DMS53 treated with DMSO at 0.1 percent for 48 hours (cell line): ENCODE measurements around the gene TEX35.

Source experiments
- DNase-seq: peaks from one replicate; lab custom pipeline; 2025; ENCODE audit not compliant: unreplicated experiment; lab: John Stamatoyannopoulos, UW

TEX35 gene

DNA sequence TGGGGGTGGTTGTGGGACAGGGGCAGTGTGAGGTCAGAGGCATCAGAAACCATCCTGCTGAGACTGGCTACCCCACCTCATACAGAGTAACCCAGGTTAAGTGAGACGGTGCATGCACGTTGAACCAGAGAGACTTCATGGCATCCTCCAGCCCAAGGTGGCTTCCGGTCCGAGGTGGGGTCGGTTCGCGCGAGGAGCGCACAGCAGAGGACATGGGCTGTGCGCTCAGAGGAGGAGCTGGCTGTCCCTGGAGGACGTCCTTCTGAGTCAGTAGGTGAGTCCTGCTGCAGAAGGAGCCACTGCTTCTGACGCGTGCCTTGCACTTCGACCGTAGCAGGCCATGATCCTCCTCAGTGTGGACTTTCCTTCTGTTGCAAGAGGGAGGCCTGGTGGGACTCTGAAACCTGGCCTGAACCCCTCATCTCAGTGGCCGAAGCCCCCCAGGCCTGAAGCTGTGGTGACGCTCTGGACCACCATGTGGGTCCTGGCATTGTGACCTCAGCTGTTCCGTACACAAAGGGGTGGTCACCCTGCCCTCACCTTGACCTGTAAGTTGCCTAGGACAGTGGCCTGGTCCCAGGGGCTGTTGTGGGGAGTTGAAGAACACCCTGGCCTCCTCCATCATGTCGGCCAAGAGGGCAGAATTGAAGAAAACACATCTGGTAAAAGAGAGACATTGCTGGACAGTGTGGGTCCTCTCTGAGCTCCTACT is at the start of gene TEX35:
TEX35 (plus strand) TSS at position 544 of the 712 bp plus-strand sequence; CDS start at position 624, 80 bp downstream.
- no peak for DNase-seq

DNA sequence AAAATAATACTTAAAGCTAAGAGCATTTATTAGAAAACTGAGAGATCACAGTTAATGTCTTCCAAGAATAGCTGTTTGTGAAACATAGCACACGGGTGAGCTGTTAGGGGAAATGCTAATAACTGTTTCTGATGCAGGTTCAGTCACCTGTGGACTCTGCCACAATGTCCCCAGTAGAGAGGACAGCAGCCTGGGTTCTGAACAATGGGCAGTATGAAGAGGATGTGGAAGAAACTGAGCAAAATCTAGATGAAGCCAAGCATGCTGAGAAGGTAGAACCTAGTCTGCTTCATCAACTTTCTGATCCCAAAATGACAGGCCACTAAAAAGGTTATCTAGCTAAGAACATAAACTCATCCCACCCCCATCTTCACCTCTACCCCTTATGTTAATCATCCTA is 48.8 kb upstream of the TEX35 start:
- no peak for DNase-seq

DNA sequence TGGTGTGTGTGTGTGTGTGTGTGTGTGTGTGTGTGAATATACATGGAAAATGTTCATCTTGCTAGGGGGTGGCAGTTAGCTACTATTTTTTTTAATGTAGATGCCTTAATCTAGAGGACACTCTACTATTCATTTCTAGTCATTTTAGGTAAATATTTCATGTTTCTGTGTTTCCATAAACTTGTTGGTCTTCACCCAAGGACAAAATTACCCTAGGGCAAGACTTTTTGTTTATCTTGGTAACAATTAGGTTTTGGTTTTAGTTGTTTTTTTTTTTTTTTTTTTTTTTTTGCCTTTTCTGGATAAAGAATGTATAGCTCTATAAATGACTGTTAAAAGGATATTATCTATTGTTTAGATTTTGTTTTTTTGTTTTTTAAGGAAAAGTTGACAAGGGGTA is 48.3 kb upstream of the TEX35 start:
- no peak for DNase-seq

DNA sequence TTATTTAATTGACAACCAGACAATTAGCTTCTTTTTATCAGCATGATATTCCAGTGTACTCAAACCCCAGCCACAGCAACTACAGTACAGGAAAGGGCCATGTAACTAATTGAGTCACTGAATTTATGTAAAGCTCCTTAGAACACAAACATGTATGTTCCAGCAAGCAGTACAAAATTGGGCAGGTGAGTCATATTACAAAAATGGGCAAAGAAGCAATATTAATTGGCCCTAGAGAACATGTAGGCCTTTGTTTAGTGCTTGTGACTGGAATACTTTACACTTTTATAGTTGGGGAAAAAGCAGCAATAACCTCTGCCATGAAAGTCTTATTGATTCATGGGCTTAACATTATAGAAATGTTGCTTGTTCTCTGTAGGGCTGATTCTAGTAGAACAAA is 47.9 kb upstream of the TEX35 start:
- no peak for DNase-seq

DNA sequence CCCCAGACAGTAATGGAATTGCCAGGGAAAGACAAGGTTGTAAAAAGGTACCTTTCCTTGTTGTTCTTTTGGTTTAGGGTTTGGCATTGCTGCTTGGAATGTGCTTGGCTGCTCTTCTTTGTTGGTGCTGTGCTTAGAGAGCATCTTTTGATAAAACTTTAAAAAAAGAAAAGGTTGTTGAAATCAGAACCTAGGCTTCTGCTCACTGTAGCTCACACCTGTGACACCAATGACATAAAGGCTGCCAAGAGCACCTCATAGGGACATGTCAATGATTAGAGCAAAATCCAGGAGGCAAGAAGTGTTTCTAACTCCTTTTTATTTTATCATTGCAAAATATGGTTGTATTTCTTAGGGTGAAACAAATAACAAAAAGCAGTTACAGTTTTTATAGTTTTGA is 45.1 kb upstream of the TEX35 start:
- no peak for DNase-seq

DNA sequence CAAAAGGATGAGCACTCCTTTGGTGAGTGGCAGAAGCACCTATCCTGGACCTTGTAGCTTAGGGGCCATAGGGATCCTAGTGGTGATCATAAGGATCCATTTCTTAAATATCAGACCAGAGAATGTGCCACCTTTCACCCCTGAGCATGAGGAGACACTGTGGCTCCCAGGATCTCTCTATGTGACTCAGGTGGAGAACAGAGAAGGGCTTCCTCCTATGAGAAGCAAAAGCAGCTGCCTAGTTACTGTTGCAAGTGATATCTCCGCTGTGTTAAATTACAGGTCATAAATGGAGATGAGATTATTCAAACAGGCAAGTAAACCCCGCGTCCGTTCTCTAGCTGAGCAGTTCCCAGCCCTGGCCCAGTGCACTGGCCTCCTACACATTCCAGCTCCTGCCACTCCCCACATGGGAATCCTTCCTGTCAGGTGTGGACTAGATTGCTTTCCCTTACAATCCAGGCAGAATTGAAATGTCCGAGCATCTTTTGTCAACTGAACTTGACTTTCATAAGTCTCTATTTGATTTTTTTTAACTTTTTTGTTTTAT is 42.4 kb upstream of the TEX35 start:
- DNase-seq, result no peak

DNA sequence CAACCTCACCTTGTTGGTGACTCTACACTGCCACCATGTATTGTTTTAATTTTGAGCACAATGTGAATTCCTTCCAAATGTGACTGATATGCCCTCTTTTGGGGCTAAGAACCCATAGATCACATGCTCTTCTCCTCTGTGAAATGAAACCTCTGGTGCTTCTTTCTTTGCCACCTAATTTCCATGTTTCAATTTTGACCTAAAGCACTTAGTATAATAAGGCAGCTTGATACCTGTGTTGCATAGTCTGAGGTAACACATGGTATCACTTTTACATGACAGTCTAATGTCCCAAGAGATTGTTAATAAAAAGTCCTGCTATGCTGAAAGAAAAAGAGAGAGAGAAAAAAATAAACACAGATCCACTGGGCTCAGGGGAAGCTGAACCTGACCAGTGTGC is 40.4 kb upstream of the TEX35 start:
- DNase-seq, result no peak

DNA sequence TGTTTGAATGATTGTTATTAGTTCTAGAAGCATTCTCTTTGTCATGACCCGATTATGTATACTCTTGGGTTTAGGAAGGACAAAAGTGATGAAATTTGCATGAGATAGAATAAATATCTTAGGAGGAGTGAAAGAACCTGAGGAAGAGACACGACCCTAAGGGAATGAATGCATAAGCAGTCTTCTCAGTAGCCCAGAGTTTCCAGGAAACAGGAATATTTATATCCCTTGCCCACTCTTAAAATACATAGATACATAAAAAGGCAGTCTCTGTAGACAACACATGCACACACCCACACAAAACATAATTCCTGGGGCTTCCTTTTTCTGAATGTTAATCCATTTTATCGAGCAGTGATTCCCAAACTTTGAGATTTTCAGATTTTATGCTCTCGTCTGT is 35.5 kb upstream of the TEX35 start:
- no peak for DNase-seq

DNA sequence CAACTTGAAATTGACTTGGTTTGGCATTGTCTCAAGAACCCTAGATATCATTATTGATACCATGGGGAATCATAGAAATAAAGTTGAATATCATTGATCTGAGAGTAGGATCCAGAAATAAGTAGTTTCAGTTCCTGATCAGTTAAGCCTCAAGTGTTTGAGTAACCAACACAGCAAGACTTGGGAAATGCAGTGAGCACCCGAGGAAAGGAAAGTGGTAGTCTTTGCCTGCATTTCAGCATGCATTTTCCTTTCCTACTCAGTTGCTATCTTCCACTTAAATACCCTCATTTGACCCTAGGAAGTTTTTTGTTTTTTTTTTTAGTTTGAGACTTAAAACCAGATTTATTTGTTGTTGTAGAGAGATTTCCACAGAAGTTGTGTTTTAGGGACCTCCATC is 35.1 kb upstream of the TEX35 start:
- DNase-seq, result no peak

DNA sequence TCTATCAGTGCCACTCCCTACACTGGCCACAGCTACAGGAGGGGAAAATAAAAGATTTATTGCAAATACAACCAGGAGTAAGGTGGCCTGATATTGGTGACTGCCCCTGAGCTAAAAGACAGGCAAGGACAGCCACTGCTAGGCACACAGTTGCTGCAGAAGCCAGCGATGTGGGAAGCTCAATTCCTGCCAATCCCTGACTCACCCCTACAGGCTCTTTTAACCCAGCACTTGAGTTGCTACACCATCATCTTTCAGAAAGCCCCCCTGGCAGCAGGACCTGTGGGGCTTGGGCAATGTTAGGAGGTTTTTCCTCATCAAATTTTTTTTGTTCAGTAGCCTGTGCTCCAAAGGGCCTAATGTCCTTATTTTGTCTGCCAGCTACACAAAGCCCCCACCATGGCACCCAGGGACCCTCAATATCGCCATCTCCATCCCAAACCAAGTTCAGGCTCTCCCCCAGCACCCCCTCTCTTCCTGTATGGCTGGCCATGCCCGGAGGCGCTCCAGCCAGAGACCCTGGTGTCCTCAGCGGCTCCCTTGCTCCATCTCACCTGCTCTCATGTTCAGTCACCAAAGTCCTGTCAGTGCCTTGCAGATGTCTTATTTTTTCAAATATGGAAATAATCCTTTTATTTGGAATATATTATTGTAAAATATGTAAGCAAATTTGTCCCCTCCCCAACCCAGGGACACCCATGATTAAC is 29.5 kb upstream of the TEX35 start:
- DNase-seq, result no peak

DNA sequence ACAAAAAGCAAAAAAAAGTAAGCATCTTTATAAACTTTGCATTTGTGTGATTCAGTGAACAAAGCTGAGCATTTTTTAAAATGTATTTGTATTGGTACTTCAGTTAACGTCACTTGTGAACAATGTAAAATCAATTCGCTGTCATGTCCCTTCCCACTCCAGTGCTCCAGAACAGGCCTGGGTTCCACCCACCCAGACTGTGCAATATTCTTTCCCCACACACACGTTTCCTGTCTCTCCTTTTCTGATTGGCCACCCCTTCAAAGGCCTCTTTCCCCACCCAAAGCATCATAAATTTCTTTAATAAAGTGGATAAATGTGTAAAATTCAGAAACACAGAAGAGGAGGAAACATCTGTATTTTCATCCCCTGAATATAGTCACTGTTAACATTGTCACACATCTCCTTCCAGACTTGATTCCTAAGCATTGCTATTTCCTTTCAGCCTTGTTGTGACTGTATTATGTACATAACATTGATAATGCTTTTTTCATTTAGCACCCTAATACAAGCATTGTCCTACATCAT is 28.1 kb upstream of the TEX35 start:
- no peak for DNase-seq

DNA sequence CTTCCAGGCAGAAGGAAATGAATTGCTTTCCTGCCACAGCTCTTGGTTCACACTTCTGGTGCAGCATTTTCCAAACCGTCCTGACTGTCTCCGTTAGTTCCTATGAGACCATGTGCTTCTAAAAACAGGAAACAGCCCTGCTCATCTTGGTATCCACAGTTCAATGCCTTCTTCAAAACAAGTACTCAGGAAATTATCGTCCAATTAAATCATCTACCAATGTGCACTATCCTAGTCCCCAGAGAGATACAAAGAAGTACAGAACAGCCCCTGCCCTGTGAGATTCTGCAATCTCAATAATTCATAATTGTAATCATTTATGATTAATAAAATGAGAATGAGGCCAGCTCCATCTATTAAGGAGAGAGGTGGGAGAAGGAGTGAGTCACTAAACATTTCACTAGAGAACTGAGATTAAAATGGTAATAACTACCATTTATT is 27.3 kb upstream of the TEX35 start:
- DNase-seq, result no peak

DNA sequence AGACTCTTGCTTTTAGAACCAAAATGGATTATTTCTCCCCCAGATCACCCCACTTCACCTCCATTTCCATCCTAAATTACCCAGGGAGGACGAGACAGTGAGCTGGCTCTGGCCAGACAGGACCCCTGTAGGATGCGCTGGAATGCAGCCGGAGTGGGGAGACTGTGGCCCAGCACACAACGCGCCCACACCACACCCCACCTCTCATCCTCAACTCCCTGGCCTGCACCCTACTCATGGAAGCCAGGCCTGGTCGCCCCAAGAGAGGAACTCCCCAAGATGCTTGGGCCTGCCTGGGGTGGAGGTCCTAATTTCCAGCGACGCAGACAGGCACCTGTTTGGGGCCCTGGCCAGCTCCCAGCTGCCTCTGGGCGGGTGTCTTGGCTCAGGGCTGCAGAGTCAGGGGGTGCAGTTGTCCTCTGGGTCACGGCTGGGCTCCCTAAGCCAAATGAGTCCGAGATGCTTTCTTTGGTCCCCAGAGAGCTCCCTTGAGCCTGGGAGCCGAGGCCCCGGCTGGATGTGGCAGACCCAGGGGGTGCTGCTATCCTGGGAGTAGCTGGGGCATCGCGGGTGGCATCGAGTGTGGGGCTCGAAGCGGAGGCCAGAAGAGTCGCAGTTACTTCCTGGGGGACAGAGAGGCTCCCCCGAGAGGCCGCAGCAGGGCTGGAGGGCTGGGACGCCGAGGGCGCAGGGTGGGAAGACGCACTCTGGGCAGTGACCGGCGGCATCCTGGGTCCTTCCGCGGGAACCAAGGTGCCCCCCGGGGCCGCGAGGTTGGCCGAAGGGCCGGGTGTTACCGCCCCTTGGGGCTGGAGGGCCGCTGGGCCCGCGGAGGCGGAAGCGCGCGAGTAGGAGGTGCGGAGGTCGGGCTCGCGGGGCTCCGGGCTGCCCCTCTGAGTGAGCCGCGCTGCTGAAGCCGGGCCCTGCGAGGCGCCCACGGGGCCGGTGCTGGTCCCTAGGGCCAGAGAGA is 26.5 kb upstream of the TEX35 start:
- no peak for DNase-seq

DNA sequence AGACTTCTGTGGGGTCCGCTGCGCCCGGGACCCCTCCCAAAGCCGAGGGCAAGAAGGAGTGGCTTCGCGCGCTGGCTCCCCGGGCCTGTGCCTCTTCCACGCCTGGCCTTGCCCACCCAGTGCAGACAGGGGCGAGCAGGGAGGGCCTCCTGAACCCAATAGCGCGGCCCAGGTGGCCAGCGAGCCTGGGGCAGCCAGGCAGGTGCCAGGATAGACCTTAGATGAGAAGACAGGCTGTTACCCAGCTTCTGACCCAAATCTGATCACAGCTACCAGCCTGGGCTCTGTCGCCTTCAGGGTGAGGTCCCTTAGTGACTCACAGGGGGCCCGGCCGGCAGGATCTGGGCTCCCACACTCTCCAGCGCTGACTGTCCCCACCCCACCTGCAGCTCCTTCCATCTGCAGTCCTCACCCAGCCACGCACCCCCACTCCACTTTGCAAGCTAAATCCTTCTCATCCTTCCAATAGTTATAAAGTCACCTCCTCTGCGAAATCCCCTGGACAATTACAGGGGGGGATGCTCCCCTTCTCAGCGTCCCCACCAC is 25.8 kb upstream of the TEX35 start:
- DNase-seq, result no peak

DNA sequence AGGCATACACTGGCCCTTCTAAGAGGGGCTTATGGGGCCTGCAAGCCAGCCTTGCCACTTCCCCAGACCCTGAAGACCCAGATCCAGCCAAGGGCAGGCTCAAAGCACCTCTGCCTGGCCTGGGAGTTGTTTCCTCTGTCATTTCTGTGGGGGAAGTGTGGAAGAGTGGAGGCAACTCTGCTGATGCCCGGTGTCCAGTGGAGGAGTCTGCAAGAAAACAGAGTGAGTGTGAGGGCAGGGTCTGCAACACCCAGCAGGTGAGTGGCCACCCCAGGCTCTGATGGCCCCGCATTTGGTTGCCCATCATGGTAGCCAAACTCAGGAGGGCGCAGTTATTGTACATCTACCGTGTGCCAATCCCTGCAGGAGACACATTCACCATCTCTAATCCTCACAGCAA is 24.5 kb upstream of the TEX35 start:
- no peak for DNase-seq

DNA sequence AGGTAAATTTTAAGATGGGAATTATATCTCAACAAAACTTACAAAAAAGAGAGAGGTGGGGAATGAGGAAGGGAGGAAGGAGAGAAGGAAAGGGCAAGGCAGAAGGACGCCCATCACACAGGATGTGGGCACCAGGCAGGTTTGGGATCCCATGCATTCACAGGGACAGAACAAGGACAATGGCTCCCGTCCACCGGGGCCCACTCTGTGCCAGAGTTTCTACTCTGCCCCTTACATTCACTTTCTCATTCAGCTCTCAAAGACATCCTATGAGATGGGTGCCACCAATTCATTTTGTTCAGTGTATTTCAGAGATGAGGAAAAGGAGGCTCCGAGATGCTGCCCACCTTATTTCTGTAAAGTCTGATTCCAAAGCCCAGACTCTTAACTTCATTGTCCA is 23.5 kb upstream of the TEX35 start:
- no peak for DNase-seq

DNA sequence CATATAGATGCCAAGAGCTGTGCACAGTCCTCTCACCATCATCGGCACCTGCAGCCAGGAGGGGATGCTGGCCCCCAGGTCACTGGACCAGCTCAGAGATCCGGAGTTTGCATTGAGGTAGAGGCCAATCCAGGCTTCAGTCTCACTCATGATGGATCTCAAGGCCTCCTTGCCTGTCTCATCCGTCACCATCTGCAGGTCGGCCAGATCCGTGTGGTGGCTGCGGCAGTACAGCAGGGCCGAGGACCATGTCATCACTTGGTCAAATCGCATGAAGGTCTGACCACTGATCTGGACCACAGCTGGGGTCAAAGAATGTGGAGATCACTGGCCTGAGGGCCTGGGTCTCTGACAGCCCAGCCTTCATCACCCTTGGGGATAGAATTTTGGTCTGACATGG is 22.8 kb upstream of the TEX35 start:
- DNase-seq, result no peak

DNA sequence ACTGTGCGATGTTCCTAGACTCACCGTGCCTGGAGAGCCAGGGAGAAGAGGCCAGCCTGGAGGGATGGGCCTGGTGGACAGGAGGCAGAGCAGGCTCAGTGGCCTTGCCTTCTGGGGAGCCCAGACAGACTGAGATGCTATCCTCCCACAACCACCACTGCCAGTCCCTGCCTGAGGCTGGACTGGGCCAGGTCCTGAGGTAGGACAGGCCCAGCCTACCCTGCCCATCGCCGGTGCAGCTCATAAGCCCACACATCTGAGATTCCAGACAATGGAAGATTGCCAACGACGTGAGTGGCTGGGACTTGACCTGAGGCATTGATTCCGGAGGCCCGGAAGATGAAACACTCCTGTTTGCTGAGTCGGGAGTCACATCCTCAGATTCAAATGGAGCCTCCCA is 21.9 kb upstream of the TEX35 start:
- no peak for DNase-seq

DNA sequence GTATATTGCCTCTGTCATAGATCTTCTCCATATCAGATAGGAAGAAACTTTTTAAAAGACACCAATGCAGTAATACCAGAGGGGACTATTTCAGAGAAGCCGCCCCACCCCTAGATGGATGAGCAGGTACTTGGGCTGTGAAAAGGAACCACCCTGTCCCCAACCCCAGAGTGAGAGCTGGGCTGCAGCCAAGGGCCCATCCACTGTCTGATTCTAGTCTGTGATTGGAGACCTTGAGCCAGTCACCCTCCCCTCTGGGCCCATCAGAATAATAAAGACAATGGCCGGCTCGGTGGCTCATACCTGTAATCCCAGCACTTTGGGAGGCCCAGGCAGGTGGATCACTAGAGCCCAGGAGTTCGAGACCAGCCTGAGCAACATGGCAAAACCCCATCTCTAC is 21.2 kb upstream of the TEX35 start:
- no peak for DNase-seq

DNA sequence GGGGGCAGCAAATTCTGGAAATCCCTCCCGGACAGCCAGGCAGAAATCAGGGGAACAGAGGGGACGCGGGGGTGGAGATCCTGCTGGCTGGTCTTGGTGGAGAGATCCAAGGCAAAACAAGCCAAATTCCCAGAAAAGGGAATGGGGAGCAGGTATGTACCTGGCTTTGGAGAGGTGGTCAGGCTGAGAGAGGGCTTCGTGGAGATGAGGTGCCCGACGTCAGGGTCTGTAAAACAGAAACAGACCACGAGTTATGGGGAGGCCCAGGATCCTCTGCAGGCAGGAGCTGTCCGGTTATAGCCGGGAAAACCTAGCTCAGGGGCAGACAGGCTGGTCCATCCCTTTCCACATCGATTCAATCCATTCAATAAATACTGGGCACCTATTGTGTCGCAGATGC is 20.6 kb upstream of the TEX35 start:
- no peak for DNase-seq

DNA sequence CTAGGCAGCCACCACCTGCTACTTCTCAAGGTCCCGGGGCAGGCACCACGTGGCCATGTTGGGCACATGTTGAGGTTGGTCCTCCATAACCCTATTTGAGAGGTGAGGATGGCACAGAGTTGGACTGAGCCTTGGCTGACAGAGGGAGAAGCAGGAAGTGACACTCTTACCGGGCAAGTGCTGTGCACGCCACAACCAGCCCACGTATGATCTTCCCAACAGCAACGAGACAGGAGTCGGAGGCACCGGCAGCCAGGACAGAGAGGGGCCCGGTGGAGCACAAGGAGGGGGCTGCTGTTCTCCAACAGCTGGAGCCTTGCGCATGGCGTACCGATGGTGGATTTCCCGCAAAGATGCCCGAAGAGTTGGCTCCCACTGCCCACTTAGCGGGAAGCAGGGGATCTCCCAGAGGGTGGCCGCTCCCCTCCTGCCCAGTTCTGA is 19.6 kb upstream of the TEX35 start:
- no peak for DNase-seq
